PC-3 (cell line): ENCODE data around the gene WDR38. TPM values are rescaled to one million over a fixed set of nuclear protein-coding genes. Genes with fewer than 3 reads are reported as not detected.

Experiments used
- ATAC-seq: fragments of 200-7000 bp; cut with Tn5 transposase; 2 replicates; pipeline ENCODE4 v1.9.1; 2020; ENCODE audit warnings: mild to moderate bottlenecking, moderate library complexity
- Bru-seq: library from RNA; stranded (reverse); fragments of 400-500 nt; gene quantifications from one replicate; lab custom pipeline; 2021; lab: Mats Ljungman, UMichigan
- BruChase-seq, 2 experiments: library from RNA; stranded (reverse); fragments of 400-500 nt; gene quantifications; one replicate each; lab custom pipeline; 2021; lab: Mats Ljungman, UMichigan
- BruUV-seq: library from RNA; stranded (reverse); fragments of 400-500 nt; replicated peaks from 2 replicates; lab custom pipeline; 2021; lab: Mats Ljungman, UMichigan
- CTCF ChIA-PET: fragments of 300-600 bp; sonication (Branson Sonifier 250); formaldehyde crosslinking; loops from one replicate; lab custom pipeline; 2022; ENCODE audit warnings: antibody characterized with exemption; lab: Charles Lee
- POLR2A ChIA-PET: fragments of 300-600 bp; sonication (Branson Sonifier 250); formaldehyde crosslinking; loops from one replicate; lab custom pipeline; 2022; ENCODE audit warnings: antibody characterized with exemption; ENCODE audit not compliant: unreplicated experiment; lab: Charles Lee
- DNase-seq: peaks from one replicate; pipeline ENCODE4 v3.0.0-alpha.2; 2015
- H2AFZ ChIP-seq: fragments of 300-600 bp; sonication (generic); 2 replicates; pipeline ENCODE4 v1.6.0; 2016; ENCODE audit warnings: antibody characterized with exemption, low read length
- H3F3A ChIP-seq: fragments of 300-600 bp; sonication (generic); one replicate; pipeline ENCODE4 v1.6.0; 2017; ENCODE audit warnings: antibody characterized with exemption, low read length, control low read depth, mild to moderate bottlenecking; ENCODE audit not compliant: unreplicated experiment
- H3K27ac ChIP-seq: fragments of 300-600 bp; sonication (generic); 2 replicates; pipeline ENCODE4 v1.5.1; 2016; ENCODE audit warnings: mild to moderate bottlenecking, low read length
- H3K27me3 ChIP-seq: fragments of 300-600 bp; sonication (generic); 2 replicates; pipeline ENCODE4 v1.6.1; 2016; ENCODE audit warnings: low read length, mixed read lengths
- H3K36me3 ChIP-seq: fragments of 300-600 bp; sonication (generic); 2 replicates; pipeline ENCODE4 v1.6.1; 2016; ENCODE audit warnings: low read depth, mixed run types, low read length, mixed read lengths
- H3K4me1 ChIP-seq: fragments of 300-600 bp; sonication (generic); 2 replicates; pipeline ENCODE4 v1.5.1; 2016; ENCODE audit warnings: low read length; ENCODE audit not compliant: insufficient read depth
- H3K4me2 ChIP-seq: fragments of 300-600 bp; sonication (generic); 2 replicates; pipeline ENCODE4 v1.6.0; 2016; ENCODE audit warnings: low read length
- H3K4me3 ChIP-seq: fragments of 300-600 bp; sonication (generic); 2 replicates; pipeline ENCODE4 v1.5.1; 2016; ENCODE audit warnings: mild to moderate bottlenecking, low read length, mixed read lengths
- H3K79me2 ChIP-seq: fragments of 300-600 bp; sonication (generic); 2 replicates; pipeline ENCODE4 v1.6.1; 2017; ENCODE audit warnings: low read length, mixed read lengths
- H3K9ac ChIP-seq: fragments of 300-600 bp; sonication (generic); 2 replicates; pipeline ENCODE4 v1.6.0; 2016; ENCODE audit warnings: mild to moderate bottlenecking, low read length
- H3K9me2 ChIP-seq: fragments of 300-600 bp; sonication (generic); replicated peaks from 2 replicates; pipeline ENCODE4 v1.6.1; 2016; ENCODE audit warnings: mixed run types, low read length, mixed read lengths
- H3K9me3 ChIP-seq: fragments of 300-600 bp; sonication (generic); 2 replicates; pipeline ENCODE4 v1.6.1; 2016; ENCODE audit warnings: low read length, mixed read lengths
- H4K20me1 ChIP-seq: fragments of 300-600 bp; sonication (generic); 2 replicates; pipeline ENCODE4 v1.6.1; 2016; ENCODE audit warnings: low read length, mixed read lengths
- EZH2 ChIP-seq: fragments of 300-600 bp; sonication (generic); IDR thresholded peaks from one replicate; pipeline ENCODE4 v1.6.1; 2017; ENCODE audit warnings: antibody characterized with exemption, mild to moderate bottlenecking, low read length; ENCODE audit not compliant: unreplicated experiment
- EZH2phosphoT487 ChIP-seq: fragments of 300-600 bp; sonication (generic); IDR thresholded peaks from 2 replicates; pipeline ENCODE4 v1.6.1; 2018; ENCODE audit warnings: mild to moderate bottlenecking, antibody characterized with exemption, low read length, borderline replicate concordance
- intact Hi-C: fragments of 100-400 bp; cut with micrococcal nuclease; formaldehyde crosslinking; loops from 2 replicates; pipeline ENCODE4 v1.9.0; 2023
- long read RNA-seq: library from polyadenylated mRNA; unstranded; transcript quantifications from one replicate; pipeline ENCODE4 v2.0.0, GENCODE V29; 2021; ENCODE audit not compliant: unreplicated experiment
- total RNA-seq: library from RNA; depleted of rRNA; stranded (reverse); fragments of >200 nt; gene quantifications from 2 replicates; pipeline ENCODE4 v1.2.3, GENCODE V29; 2014; rRNA removed
- TF ChIP-seq, protein P1 (sequence below): fragments of 300-600 bp; sonication (generic); conservative IDR thresholded peaks from 2 replicates; pipeline ENCODE4 v1.5.1; 2017; ENCODE audit warnings: antibody characterized with exemption, low read depth, mild to moderate bottlenecking, low read length

Gene WDR38
- total RNA-seq (not detected in 2 replicates), Bru-seq, nascent RNA (percentile 9 among the genes with signal in this experiment), BruChase-seq, experiment 1, labeled RNA remaining after a 6-hour chase (not detected), BruChase-seq, experiment 2, labeled RNA remaining after a 2-hour chase (not detected)
- long read RNA-seq: 0 reads

DNA sequence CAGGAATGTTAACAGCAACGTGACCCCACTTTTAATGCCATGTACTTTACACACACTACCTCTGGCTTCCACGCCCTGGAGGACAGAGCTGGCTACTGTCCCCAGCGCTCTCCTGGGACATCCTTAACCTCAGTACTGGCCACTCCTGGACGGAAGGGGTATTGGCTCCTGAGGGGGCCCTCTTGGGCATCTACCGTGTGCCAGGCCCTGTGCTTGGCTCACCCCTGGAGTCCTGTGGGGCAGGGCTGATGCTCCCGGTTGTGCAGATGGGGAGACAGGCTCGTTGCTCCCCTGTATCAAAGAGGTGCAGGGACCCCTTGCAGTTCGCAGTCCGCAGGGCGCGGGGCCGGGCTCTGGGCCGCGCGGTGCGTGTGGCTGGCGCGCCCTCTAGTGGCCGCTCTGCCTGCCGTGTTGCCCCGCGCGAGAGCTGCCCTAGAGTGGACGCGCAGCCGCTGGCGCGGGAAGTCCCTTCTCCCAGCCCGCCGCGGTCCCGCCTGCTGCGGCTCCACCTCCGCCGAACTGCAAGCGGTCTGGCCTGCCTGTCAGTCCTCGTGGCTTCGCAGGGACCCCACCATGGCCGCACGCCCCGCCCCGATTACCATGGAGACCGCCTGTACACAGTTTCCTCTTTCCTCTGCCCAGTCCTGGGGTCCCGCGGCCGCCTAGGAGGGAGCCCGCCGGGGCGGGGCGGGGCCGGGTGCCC, at the start of gene WDR38:
Gene WDR38 (plus strand): TSS at position 632 of the 703 bp plus-strand sequence. CDS start 72 bp downstream, outside the sequence.
- no peaks in the 10 kb centered on the region for H3K79me2 ChIP-seq
- H3K4me2 ChIP-seq: peak within 1 kb of the TSS; percentile 95
- ChIA-PET CTCF (interaction anchor here (0.6 to 4.4 kb wide), 9 partner anchors 20 to 128 kb away, joined by 3 to 58 read pairs (median 9); partner anchors contain the start of genes NR6A1 and OLFML2A), POLR2A (no interaction called here)
- intact Hi-C loops: loop anchor here (1.0 to 2.0 kb wide), 2 partner anchors 42 to 79 kb away; no protein-coding TSS in a partner anchor
- TF ChIP-seq EZH2: no peak
- TF ChIP-seq, protein P1, sequence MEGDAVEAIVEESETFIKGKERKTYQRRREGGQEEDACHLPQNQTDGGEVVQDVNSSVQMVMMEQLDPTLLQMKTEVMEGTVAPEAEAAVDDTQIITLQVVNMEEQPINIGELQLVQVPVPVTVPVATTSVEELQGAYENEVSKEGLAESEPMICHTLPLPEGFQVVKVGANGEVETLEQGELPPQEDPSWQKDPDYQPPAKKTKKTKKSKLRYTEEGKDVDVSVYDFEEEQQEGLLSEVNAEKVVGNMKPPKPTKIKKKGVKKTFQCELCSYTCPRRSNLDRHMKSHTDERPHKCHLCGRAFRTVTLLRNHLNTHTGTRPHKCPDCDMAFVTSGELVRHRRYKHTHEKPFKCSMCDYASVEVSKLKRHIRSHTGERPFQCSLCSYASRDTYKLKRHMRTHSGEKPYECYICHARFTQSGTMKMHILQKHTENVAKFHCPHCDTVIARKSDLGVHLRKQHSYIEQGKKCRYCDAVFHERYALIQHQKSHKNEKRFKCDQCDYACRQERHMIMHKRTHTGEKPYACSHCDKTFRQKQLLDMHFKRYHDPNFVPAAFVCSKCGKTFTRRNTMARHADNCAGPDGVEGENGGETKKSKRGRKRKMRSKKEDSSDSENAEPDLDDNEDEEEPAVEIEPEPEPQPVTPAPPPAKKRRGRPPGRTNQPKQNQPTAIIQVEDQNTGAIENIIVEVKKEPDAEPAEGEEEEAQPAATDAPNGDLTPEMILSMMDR: peak; percentile 96
- DNase-seq (peak; percentile 74), ATAC-seq (peak; percentile 84)
- no peaks in the 10 kb centered on the region for H3K27me3 ChIP-seq
- H3K4me1 ChIP-seq: no peaks in the 10 kb centered on the region
- H3K27ac ChIP-seq: no peak within 1 kb of the TSS
- no peaks in the 10 kb centered on the region for H3K9me2 ChIP-seq
- H3F3A ChIP-seq: peaks cover 11% of the 10 kb centered on the region
- H3K4me3 ChIP-seq: peak within 1 kb of the TSS; percentile 72
- peak within 1 kb of the TSS; percentile 84 for H2AFZ ChIP-seq
- H3K9ac ChIP-seq: peak within 1 kb of the TSS; percentile 62
- BruUV-seq: no TSS peak
- peaks cover 9% of the 10 kb centered on the region for H3K36me3 ChIP-seq
- no peaks in the 10 kb centered on the region for H3K9me3 ChIP-seq
- H4K20me1 ChIP-seq: peaks cover 8% of the 10 kb centered on the region; the same call in 1 of the 2 replicates

DNA sequence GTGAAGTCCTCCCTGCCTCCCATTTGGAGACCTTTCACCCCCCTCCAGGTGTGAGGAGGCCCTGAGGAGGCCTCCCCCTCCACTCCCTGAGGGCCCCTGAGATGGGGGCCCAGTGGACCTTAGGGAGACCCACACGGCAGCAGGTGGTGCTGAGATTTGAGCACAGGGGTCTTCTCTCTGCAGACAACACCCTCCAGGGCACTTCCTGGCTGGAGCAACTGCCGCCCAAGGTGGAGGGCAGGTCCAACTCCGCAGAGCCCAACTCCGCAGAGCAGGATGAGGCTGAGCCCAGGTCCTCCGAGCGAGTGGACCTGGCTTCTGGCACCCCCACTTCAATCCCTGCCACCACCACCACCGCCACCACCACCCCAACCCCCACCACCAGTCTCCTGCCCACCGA, 49.3 kb upstream of the WDR38 start:
- intact Hi-C loops: no loop called here
- BruUV-seq: no TSS peak

More for the DNA sequence above, 49.3 kb upstream of the WDR38 start:
- Histone ChIP-seq H3K36me3 (no peaks in the 10 kb centered on the region), H3F3A (no peaks in the 10 kb centered on the region), H3K27me3 (no peaks in the 10 kb centered on the region), H3K4me3 (no peak overlapping the region), H2AFZ (no peak overlapping the region), H3K4me1 (no peaks in the 10 kb centered on the region), H3K9me2 (no peaks in the 10 kb centered on the region), H3K4me2 (no peak overlapping the region), H3K9ac (no peak overlapping the region), H3K27ac (no peak overlapping the region), H3K9me3 (no peaks in the 10 kb centered on the region), H4K20me1 (no peaks in the 10 kb centered on the region), H3K79me2 (no peaks in the 10 kb centered on the region)
- ATAC-seq (no peak), DNase-seq (no peak)
- TF ChIP-seq, protein P1: no peak
- no peak for TF ChIP-seq EZH2
- TF ChIP-seq EZH2phosphoT487: no peak
- POLR2A ChIA-PET: no interaction called here
- CTCF ChIA-PET: no interaction called here
